H4 (cell line): ENCODE results near the gene TMPRSS6. TPM values are rescaled to one million over a fixed set of nuclear protein-coding genes. Genes with fewer than 3 reads are reported as not detected.

Experiments
- DNase-seq: peaks from one replicate; pipeline ENCODE4 v3.0.0-alpha.2; 2015; ENCODE audit warnings: low spot score
- total RNA-seq: library from RNA; depleted of rRNA; stranded (reverse); fragments of >200 nt; shearing (Covaris generic); gene quantifications from 2 replicates; pipeline ENCODE4 v1.2.3, GENCODE V29; 2014

TMPRSS6 gene
- total RNA-seq, 1 experiment from 2014 or later: not detected

- DNase-seq: no peak
These were observed 7.6 kb upstream of the TMPRSS6 start for GRCh38 chr22:37117092-37117491.

GRCh38 chr22:37115032-37115431 is 5.5 kb upstream of the TMPRSS6 start:
- no peak for DNase-seq

GRCh38 chr22:37113757-37114156 is 4.2 kb upstream of the TMPRSS6 start:
- DNase-seq: no peak

GRCh38 chr22:37112084-37112728 is 2.7 kb upstream of the TMPRSS6 start:
- DNase-seq: no peak

- DNase-seq: no peak
These were observed 1.7 kb upstream of the TMPRSS6 start for GRCh38 chr22:37111156-37111717.

- no peak for DNase-seq
These were observed 1.5 kb downstream of the TMPRSS6 start for GRCh38 chr22:37107816-37108621.

- no peak for DNase-seq
These were observed 3.5 kb downstream of the TMPRSS6 start for GRCh38 chr22:37105990-37106389.

- no peak for DNase-seq
These were observed 4.4 kb downstream of the TMPRSS6 start for GRCh38 chr22:37105154-37105553.

- no peak for DNase-seq
These were observed 5.7 kb downstream of the TMPRSS6 start for GRCh38 chr22:37103656-37104452.

GRCh38 chr22:37103151-37103550 is 6.4 kb downstream of the TMPRSS6 start:
- DNase-seq: no peak

- no peak for DNase-seq
These were observed 8.0 kb downstream of the TMPRSS6 start for GRCh38 chr22:37101311-37102066.

- no peak for DNase-seq
These were observed 8.9 kb downstream of the TMPRSS6 start for GRCh38 chr22:37100589-37101127.

GRCh38 chr22:37098976-37099591 is 10.4 kb downstream of the TMPRSS6 start:
- DNase-seq: no peak

GRCh38 chr22:37097346-37097745 is 12.2 kb downstream of the TMPRSS6 start:
- no peak for DNase-seq

- no peak for DNase-seq
These were observed 14.4 kb downstream of the TMPRSS6 start for GRCh38 chr22:37095113-37095512.

- no peak for DNase-seq
These were observed 15.3 kb downstream of the TMPRSS6 start for GRCh38 chr22:37094239-37094638.

- DNase-seq: no peak
These were observed 16.5 kb downstream of the TMPRSS6 start for GRCh38 chr22:37092997-37093396.

GRCh38 chr22:37091994-37092393 is 17.5 kb downstream of the TMPRSS6 start:
- DNase-seq: no peak

- no peak for DNase-seq
These were observed 18.4 kb downstream of the TMPRSS6 start for GRCh38 chr22:37090920-37091695.

- no peak for DNase-seq
These were observed 20.1 kb downstream of the TMPRSS6 start for GRCh38 chr22:37089434-37089833.
